HEK293 (cell line): Measurements from ENCODE around the gene SLC35B4.

Experiments
- CTCF ChIA-PET: fragments of 350-600 bp; formaldehyde crosslinking; extraction: SDS; loops from one replicate; lab custom pipeline; 2021; ENCODE audit warnings: antibody characterized with exemption; lab: Yijun Ruan, JAX
- POLR2A ChIA-PET: fragments of 300-600 bp; formaldehyde crosslinking; extraction: SDS; loops from one replicate; lab custom pipeline; 2020; ENCODE audit warnings: antibody characterized with exemption, inconsistent platforms; lab: Yijun Ruan, JAX
- H3K27ac ChIP-seq: fragments of 200-500 bp; sonication (Bioruptor generic); 2 replicates; pipeline ENCODE4 v1.5.1; 2014; ENCODE audit warnings: low read depth, low read length, control low read depth, inconsistent platforms; ENCODE audit errors: extremely low read depth
- H3K36me3 ChIP-seq, 2 experiments: fragments of 200-500 bp in 1 of 2; sonication (Bioruptor generic) in 1 of 2; 1 replicate in 1 of 2; 2 replicates in 1 of 2; pipeline ENCODE4 v1.5.1; 2014 to 2017; ENCODE audit warnings: inconsistent platforms in 2 of 2, low read length in 2 of 2; ENCODE audit not compliant: control insufficient read depth in 2 of 2, insufficient read depth in 1 of 2
- H3K4me1 ChIP-seq: fragments of 200-500 bp; sonication (Bioruptor generic); 2 replicates; pipeline ENCODE4 v1.5.1; 2014; ENCODE audit warnings: mild to moderate bottlenecking, low read length, inconsistent platforms; ENCODE audit not compliant: control insufficient read depth, insufficient read depth
- H3K4me3 ChIP-seq: 2 replicates; pipeline ENCODE4 v1.5.1; 2011; ENCODE audit warnings: low read depth, mild to moderate bottlenecking, control low read depth, low read length, moderate library complexity
- H3K9me3 ChIP-seq: fragments of 200-500 bp; sonication (Bioruptor generic); 2 replicates; pipeline ENCODE4 v1.5.1; 2014; ENCODE audit warnings: low read depth, low read length, inconsistent platforms; ENCODE audit not compliant: control insufficient read depth, insufficient read depth
- ATF2 ChIP-seq: fragments of 450-650 bp; formaldehyde crosslinking; IDR thresholded peaks from 2 replicates; pipeline ENCODE4 v1.5.1; 2016; ENCODE audit warnings: missing biosample characterization, missing genetic modification characterization, low read depth
- BCL11A ChIP-seq: fragments of 450-650 bp; formaldehyde crosslinking; IDR thresholded peaks from 2 replicates; pipeline ENCODE4 v1.5.1; 2016; ENCODE audit warnings: low read depth, missing biosample characterization, missing genetic modification characterization
- GLI2 ChIP-seq: fragments of 450-650 bp; formaldehyde crosslinking; IDR thresholded peaks from 2 replicates; pipeline ENCODE4; 2017; ENCODE audit warnings: missing biosample characterization, missing genetic modification characterization, low read depth, borderline replicate concordance
- KLF1 ChIP-seq: fragments of 450-650 bp; formaldehyde crosslinking; IDR thresholded peaks from 2 replicates; pipeline ENCODE4 v1.5.1; 2016; ENCODE audit warnings: missing biosample characterization, missing genetic modification characterization
- KLF10 ChIP-seq: fragments of 450-650 bp; IDR thresholded peaks from 2 replicates; pipeline ENCODE4 v1.5.1; 2018; ENCODE audit warnings: missing biosample characterization, mild to moderate bottlenecking, missing genetic modification characterization
- KLF8 ChIP-seq: fragments of 450-650 bp; formaldehyde crosslinking; IDR thresholded peaks from 2 replicates; pipeline ENCODE4 v1.5.1; 2016; ENCODE audit warnings: missing biosample characterization, missing genetic modification characterization
- SCRT2 ChIP-seq: fragments of 450-650 bp; formaldehyde crosslinking; IDR thresholded peaks from 2 replicates; pipeline ENCODE4 v1.5.1; 2016; ENCODE audit warnings: missing biosample characterization, missing genetic modification characterization
- SP3 ChIP-seq: fragments of 450-650 bp; formaldehyde crosslinking; IDR thresholded peaks from 2 replicates; pipeline ENCODE4 v1.5.1; 2016; ENCODE audit warnings: missing biosample characterization, missing genetic modification characterization
- SP7 ChIP-seq: fragments of 450-650 bp; formaldehyde crosslinking; IDR thresholded peaks from 2 replicates; pipeline ENCODE4 v1.5.1; 2016; ENCODE audit warnings: missing biosample characterization, missing genetic modification characterization
- TRIM28 ChIP-seq: IDR thresholded peaks from 2 replicates; pipeline ENCODE4 v1.6.1; 2011; ENCODE audit warnings: low read length, control low read depth, borderline replicate concordance
- ZBTB8A ChIP-seq: fragments of 450-650 bp; formaldehyde crosslinking; IDR thresholded peaks from 2 replicates; pipeline ENCODE4 v1.5.1; 2016; ENCODE audit warnings: missing biosample characterization, missing genetic modification characterization
- ZFHX2 ChIP-seq: fragments of 450-650 bp; formaldehyde crosslinking; conservative IDR thresholded peaks from 2 replicates; pipeline ENCODE4 v1.5.1; 2016; ENCODE audit warnings: missing biosample characterization, missing genetic modification characterization
- ZIC2 ChIP-seq: fragments of 450-650 bp; formaldehyde crosslinking; IDR thresholded peaks from 2 replicates; pipeline ENCODE4 v1.5.1; 2016; ENCODE audit warnings: missing biosample characterization, missing genetic modification characterization
- ZNF10 ChIP-seq: fragments of 450-650 bp; formaldehyde crosslinking; IDR thresholded peaks from 2 replicates; pipeline ENCODE4 v1.5.1; 2017; ENCODE audit warnings: missing biosample characterization, missing genetic modification characterization
- ZNF211 ChIP-seq: fragments of 450-650 bp; formaldehyde crosslinking; IDR thresholded peaks from 2 replicates; pipeline ENCODE4 v1.5.1; 2016; ENCODE audit warnings: low read depth, missing biosample characterization, missing genetic modification characterization
- ZNF362 ChIP-seq: fragments of 450-650 bp; formaldehyde crosslinking; IDR thresholded peaks from 2 replicates; pipeline ENCODE4 v1.5.1; 2016; ENCODE audit warnings: missing biosample characterization, missing genetic modification characterization
- ZNF394 ChIP-seq: fragments of 450-650 bp; formaldehyde crosslinking; IDR thresholded peaks from 2 replicates; pipeline ENCODE4 v1.5.1; 2016; ENCODE audit warnings: missing biosample characterization, missing genetic modification characterization, mild to moderate bottlenecking, moderate library complexity, borderline replicate concordance
- ZNF549 ChIP-seq: fragments of 450-650 bp; IDR thresholded peaks from 2 replicates; pipeline ENCODE4 v1.5.1; 2018; ENCODE audit warnings: missing biosample characterization, missing genetic modification characterization, mild to moderate bottlenecking, inconsistent platforms, moderate library complexity
- ZNF558 ChIP-seq: fragments of 450-650 bp; formaldehyde crosslinking; IDR thresholded peaks from 2 replicates; pipeline ENCODE4 v1.5.1; 2016; ENCODE audit warnings: missing biosample characterization, missing genetic modification characterization
- ZNF580 ChIP-seq: fragments of 450-650 bp; formaldehyde crosslinking; IDR thresholded peaks from 2 replicates; pipeline ENCODE4 v1.5.1; 2016; ENCODE audit warnings: missing biosample characterization, missing genetic modification characterization
- ZNF600 ChIP-seq: fragments of 450-650 bp; formaldehyde crosslinking; IDR thresholded peaks from 2 replicates; pipeline ENCODE4 v1.5.1; 2016; ENCODE audit warnings: missing biosample characterization, missing genetic modification characterization

SLC35B4 gene

GRCh38 chr7:134289423-134289822, 27.3 kb downstream of the SLC35B4 start:
- peaks cover 0 to 28% of the 10 kb centered on the region in 2 experiments; a peak in 1 of 3 replicates for H3K36me3 ChIP-seq
- no peak overlapping the region for H3K27ac ChIP-seq
- POLR2A ChIA-PET: no interaction called here
- CTCF ChIA-PET: no interaction called here
- H3K4me1 ChIP-seq: no peaks in the 10 kb centered on the region
- no peak for TF ChIP-seq ZNF580 (tag by site-specific recombination)
- no peak for TF ChIP-seq ZNF211 (tag by site-specific recombination)
- no peak for TF ChIP-seq SP7 (tag by site-specific recombination)
- no peak for TF ChIP-seq ZIC2
- TF ChIP-seq ZNF394 (tag by site-specific recombination): no peak
- no peak for TF ChIP-seq BCL11A (tag by site-specific recombination)
- TF ChIP-seq ZFHX2 (tag by site-specific recombination): no peak
- no peak for TF ChIP-seq SCRT2 (tag by site-specific recombination)
- TF ChIP-seq SP3 (tag by site-specific recombination): no peak
- no peak for TF ChIP-seq ZNF549 (tag by site-specific recombination)
- TF ChIP-seq GLI2 (tag by site-specific recombination): no peak
- TF ChIP-seq KLF8 (tag by site-specific recombination): no peak
- no peak for TF ChIP-seq ZBTB8A (tag by site-specific recombination)
- TF ChIP-seq KLF10 (tag by site-specific recombination): no peak
- TF ChIP-seq KLF1 (tag by site-specific recombination): no peak
- no peak for TF ChIP-seq ZNF10
- TF ChIP-seq ZNF362 (tag by site-specific recombination): no peak
- TF ChIP-seq, all 188 proteins: peak for 0
- Histone ChIP-seq H3K9me3 (no peaks in the 10 kb centered on the region), H3K4me3 (no peak overlapping the region)

- Histone ChIP-seq H3K4me1 (no peaks in the 10 kb centered on the region), H3K9me3 (no peaks in the 10 kb centered on the region), H3K36me3 (peaks cover 0 to 16% of the 10 kb centered on the region in 2 experiments; a peak in 1 of 3 replicates), H3K4me3 (no peak overlapping the region), H3K27ac (no peak overlapping the region)
- TF ChIP-seq TRIM28 (0 out of 2 replicates have a peak, but pooled peaks have one; percentile 8), ZNF10 (no peak), ZNF558 (no peak), ATF2 (tag by site-specific recombination) (no peak), ZNF600 (tag by site-specific recombination) (0 out of 2 replicates have a peak, but pooled peaks have one; percentile 37)
- POLR2A ChIA-PET: no interaction called here
- CTCF ChIA-PET: no interaction called here
Observed at GRCh38 chr7:134287916-134288659, 28.6 kb downstream of the SLC35B4 start.
